GM21619 (cell line): ENCODE data around the gene BSPH1.
"Not testable (repeated sequence)": the region's sequence is repeated elsewhere in the genome, so short reads cannot be mapped to it uniquely, and the experiment has no call there.

Source experiments
- ATAC-seq: cut with Tn5 transposase; IDR thresholded peaks from one replicate; pipeline ENCODE4 v1.9.1; 2021; ENCODE audit not compliant: unreplicated experiment

The BSPH1 gene

GRCh38 chr19:47928581-47928980, 63.4 kb downstream of the BSPH1 start:
- ATAC-seq, result not testable (repeated sequence)

GRCh38 chr19:47920107-47920506, 71.9 kb downstream of the BSPH1 start:
- not testable (repeated sequence) for ATAC-seq
